Endothelial cell (in vitro differentiated cells): ENCODE results near the gene WNT4. TPM values are rescaled to one million over a fixed set of nuclear protein-coding genes. Genes with fewer than 3 reads are reported as not detected.

Source experiments
- DNase-seq: peaks from one replicate; pipeline ENCODE4 v3.0.0; 2021; ENCODE audit warnings: low spot score
- H3K27ac Mint-ChIP-seq: one replicate; pipeline ENCODE4 v1.8.0; 2021; ENCODE audit warnings: mixed read lengths, inconsistent platforms; ENCODE audit not compliant: unreplicated experiment
- H3K27me3 Mint-ChIP-seq: one replicate; pipeline ENCODE4 v1.8.0; 2021; ENCODE audit warnings: mild to moderate bottlenecking, moderate library complexity, mixed read lengths, inconsistent platforms; ENCODE audit not compliant: unreplicated experiment
- H3K36me3 Mint-ChIP-seq: one replicate; pipeline ENCODE4 v1.8.0; 2021; ENCODE audit warnings: mild to moderate bottlenecking, low read depth, mixed read lengths, inconsistent platforms; ENCODE audit not compliant: unreplicated experiment
- H3K4me1 Mint-ChIP-seq: one replicate; pipeline ENCODE4 v1.8.0; 2021; ENCODE audit warnings: mild to moderate bottlenecking, mixed read lengths, inconsistent platforms; ENCODE audit not compliant: unreplicated experiment
- H3K4me3 Mint-ChIP-seq: one replicate; pipeline ENCODE4 v1.8.0; 2021; ENCODE audit warnings: mild to moderate bottlenecking, mixed read lengths, inconsistent platforms; ENCODE audit not compliant: unreplicated experiment
- H3K9me3 Mint-ChIP-seq: one replicate; pipeline ENCODE4 v1.8.0; 2021; ENCODE audit warnings: mixed read lengths, inconsistent platforms; ENCODE audit not compliant: unreplicated experiment
- CTCF ChIP-seq: fragments of 200-600 bp; sonication (generic); IDR thresholded peaks from one replicate; pipeline ENCODE4 v1.5.0; 2021; ENCODE audit warnings: antibody characterized with exemption; ENCODE audit not compliant: unreplicated experiment
- total RNA-seq: library from RNA; stranded (reverse); fragmentation: NEBNext Ultra II Directional; extraction: Animal tissue kit (Norgen Biotek cat#: 25700); gene quantifications from one replicate; pipeline ENCODE4 v1.2.1, GENCODE V29; 2021; ENCODE audit not compliant: unreplicated experiment

The WNT4 gene
- total RNA-seq, 1 donor from 2014 or later, result 0.77 TPM

GRCh38 chr1:22132517-22133235, 10.2 kb downstream of the WNT4 start:
- no peak for TF ChIP-seq CTCF
- Mint-ChIP-seq H3K36me3 (no peaks in the 10 kb centered on the region), H3K4me1 (peaks cover 5% of the 10 kb centered on the region), H3K27ac (no peak overlapping the region), H3K9me3 (no peaks in the 10 kb centered on the region), H3K27me3 (peaks cover 4% of the 10 kb centered on the region), H3K4me3 (no peak overlapping the region)
- DNase-seq, result no peak

- H3K27me3 Mint-ChIP-seq, result peaks cover 4% of the 10 kb centered on the region
- no peaks in the 10 kb centered on the region for H3K9me3 Mint-ChIP-seq
- H3K4me1 Mint-ChIP-seq, result peaks cover 9% of the 10 kb centered on the region
- no peak overlapping the region for H3K4me3 Mint-ChIP-seq
- H3K36me3 Mint-ChIP-seq, result no peaks in the 10 kb centered on the region
- peak; percentile 90 for TF ChIP-seq CTCF
- H3K27ac Mint-ChIP-seq, result no peak overlapping the region
- peak; percentile 80 for DNase-seq
Measured at GRCh38 chr1:22131875-22132486, 10.9 kb downstream of the WNT4 start.

- no peak for DNase-seq
- Mint-ChIP-seq H3K27me3 (peaks cover 4% of the 10 kb centered on the region), H3K9me3 (no peaks in the 10 kb centered on the region), H3K27ac (no peak overlapping the region), H3K4me3 (no peak overlapping the region), H3K36me3 (no peaks in the 10 kb centered on the region), H3K4me1 (peaks cover 9% of the 10 kb centered on the region)
- no peak for TF ChIP-seq CTCF
Measured at GRCh38 chr1:22131062-22131461, 11.8 kb downstream of the WNT4 start.

GRCh38 chr1:22129501-22130117, 13.3 kb downstream of the WNT4 start:
- Mint-ChIP-seq H3K9me3 (no peaks in the 10 kb centered on the region), H3K4me3 (no peak overlapping the region), H3K27ac (no peak overlapping the region), H3K27me3 (peaks cover 4% of the 10 kb centered on the region), H3K4me1 (peaks cover 9% of the 10 kb centered on the region), H3K36me3 (no peaks in the 10 kb centered on the region)
- no peak for DNase-seq
- no peak for TF ChIP-seq CTCF

- TF ChIP-seq CTCF, result no peak
- Mint-ChIP-seq H3K27me3 (peaks cover 4% of the 10 kb centered on the region), H3K4me3 (no peak overlapping the region), H3K36me3 (no peaks in the 10 kb centered on the region), H3K4me1 (peaks cover 9% of the 10 kb centered on the region), H3K27ac (no peak overlapping the region), H3K9me3 (no peaks in the 10 kb centered on the region)
- DNase-seq, result no peak
Measured at GRCh38 chr1:22128392-22128791, 14.5 kb downstream of the WNT4 start.
